Thyroid gland (tissue), 4 donors: ENCODE results near the gene NCKAP5.

Experiments
- POLR2A ChIP-seq, 2 donors: fragments of 450-650 bp; IDR thresholded peaks; one replicate each; pipeline ENCODE4 v1.6.1; 2017; ENCODE audit warnings: antibody characterized with exemption in 2 of 2, mild to moderate bottlenecking in 2 of 2, moderate library complexity in 1 of 2
- TF ChIP-seq, protein P1 (sequence below), 6 experiments: fragments of 200-600 bp in 3 of 6; fragments of 450-650 bp in 3 of 6; sonication (generic) in 3 of 6; IDR thresholded peaks; one replicate each; pipeline ENCODE4 v1.5.1; 2016 to 2019; ENCODE audit warnings: antibody characterized with exemption in 6 of 6, mild to moderate bottlenecking in 2 of 6, inconsistent platforms in 1 of 6, moderate library complexity in 1 of 6

DNA sequence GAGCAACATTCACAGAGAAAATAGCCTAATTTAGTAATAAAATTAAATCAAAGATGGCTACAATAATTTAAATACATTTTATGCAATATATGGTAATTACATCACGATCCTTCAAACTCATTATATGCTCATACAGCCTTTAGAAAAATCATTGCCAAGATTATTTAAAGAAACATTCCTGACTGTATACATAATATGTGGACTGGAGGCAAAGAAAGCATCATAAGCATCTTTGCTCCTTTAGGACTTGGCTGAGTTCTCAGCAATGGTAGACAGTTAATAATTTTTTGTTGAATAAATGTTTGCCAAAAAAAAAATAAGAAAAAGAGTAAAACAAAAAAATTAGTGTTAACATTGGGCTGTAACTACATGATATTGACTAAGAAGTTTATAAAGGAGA, 26.9 kb downstream of the NCKAP5 start:
- TF ChIP-seq POLR2A (IDR thresholded peaks at IDR 0.05), result no peak
- TF ChIP-seq, protein P1, sequence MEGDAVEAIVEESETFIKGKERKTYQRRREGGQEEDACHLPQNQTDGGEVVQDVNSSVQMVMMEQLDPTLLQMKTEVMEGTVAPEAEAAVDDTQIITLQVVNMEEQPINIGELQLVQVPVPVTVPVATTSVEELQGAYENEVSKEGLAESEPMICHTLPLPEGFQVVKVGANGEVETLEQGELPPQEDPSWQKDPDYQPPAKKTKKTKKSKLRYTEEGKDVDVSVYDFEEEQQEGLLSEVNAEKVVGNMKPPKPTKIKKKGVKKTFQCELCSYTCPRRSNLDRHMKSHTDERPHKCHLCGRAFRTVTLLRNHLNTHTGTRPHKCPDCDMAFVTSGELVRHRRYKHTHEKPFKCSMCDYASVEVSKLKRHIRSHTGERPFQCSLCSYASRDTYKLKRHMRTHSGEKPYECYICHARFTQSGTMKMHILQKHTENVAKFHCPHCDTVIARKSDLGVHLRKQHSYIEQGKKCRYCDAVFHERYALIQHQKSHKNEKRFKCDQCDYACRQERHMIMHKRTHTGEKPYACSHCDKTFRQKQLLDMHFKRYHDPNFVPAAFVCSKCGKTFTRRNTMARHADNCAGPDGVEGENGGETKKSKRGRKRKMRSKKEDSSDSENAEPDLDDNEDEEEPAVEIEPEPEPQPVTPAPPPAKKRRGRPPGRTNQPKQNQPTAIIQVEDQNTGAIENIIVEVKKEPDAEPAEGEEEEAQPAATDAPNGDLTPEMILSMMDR (IDR thresholded peaks at IDR 0.05), result no peak
